Breast epithelium (tissue), 3 donors: ENCODE results near the gene CAMK1G.

Experiments
- CTCF ChIP-seq, 3 donors: fragments of 450-650 bp; IDR thresholded peaks; one replicate each; pipeline ENCODE4 v1.5.1; 2016 to 2017; ENCODE audit warnings: antibody characterized with exemption in 3 of 3, mild to moderate bottlenecking in 3 of 3, moderate library complexity in 3 of 3
- POLR2A ChIP-seq: fragments of 450-650 bp; IDR thresholded peaks from one replicate; pipeline ENCODE4 v1.6.1; 2016; ENCODE audit warnings: antibody characterized with exemption, mild to moderate bottlenecking, moderate library complexity
- POLR2AphosphoS5 ChIP-seq, 3 donors: sonication (generic); formaldehyde crosslinking; IDR thresholded peaks; one replicate each; pipeline ENCODE4 v1.6.1; 2017; ENCODE audit warnings: antibody characterized with exemption in 3 of 3

GRCh38 chr1:209594440-209594839 is 10.9 kb downstream of the CAMK1G start:
- TF ChIP-seq POLR2A, result no peak
- no peak for TF ChIP-seq CTCF (IDR thresholded peaks at IDR 0.05)
- TF ChIP-seq POLR2AphosphoS5 (IDR thresholded peaks at IDR 0.05), result no peak
